Keratinocyte (primary cell): ENCODE measurements around the gene TUSC2. TPM values are rescaled to one million over a fixed set of nuclear protein-coding genes. Genes with fewer than 3 reads are reported as not detected.

Experiments
- DNase-seq: peaks from one replicate; pipeline ENCODE4 v3.0.0-alpha.2; 2011; ENCODE audit warnings: low read depth, missing footprints, low spot score
- FAIRE-seq: peaks from 2 replicates; lab custom pipeline; 2011; peaks lifted over from hg19 to GRCh38; lab: Jason Lieb, UNC
- H2AFZ ChIP-seq: 2 replicates; pipeline ENCODE4 v1.6.0; 2012; ENCODE audit warnings: low read length, control low read depth, inconsistent platforms; ENCODE audit not compliant: control insufficient read depth
- H3K27ac ChIP-seq: 2 replicates; pipeline ENCODE4 v1.5.1; 2011; ENCODE audit warnings: low read length; ENCODE audit not compliant: control insufficient read depth, insufficient read depth
- H3K27me3 ChIP-seq: 3 replicates; pipeline ENCODE4 v1.6.0; 2011; ENCODE audit warnings: low read length; ENCODE audit not compliant: control insufficient read depth, insufficient read depth; ENCODE audit errors: extremely low read depth
- H3K36me3 ChIP-seq, 2 experiments: 2 replicates in 1 of 2; 3 replicates in 1 of 2; pipeline ENCODE4 v1.5.1; 2011; ENCODE audit warnings: low read length in 2 of 2, mild to moderate bottlenecking in 1 of 2; ENCODE audit not compliant: control insufficient read depth in 2 of 2, insufficient read depth in 2 of 2; ENCODE audit errors: extremely low read depth in 1 of 2
- H3K4me1 ChIP-seq: 3 replicates; pipeline ENCODE4 v1.5.1; 2011; ENCODE audit warnings: low read length; ENCODE audit not compliant: control insufficient read depth, insufficient read depth; ENCODE audit errors: extremely low read depth
- H3K4me2 ChIP-seq: 3 replicates; pipeline ENCODE4 v1.6.0; 2011; ENCODE audit warnings: low read depth, low read length; ENCODE audit not compliant: control insufficient read depth, insufficient read depth; ENCODE audit errors: extremely low read depth
- H3K4me3 ChIP-seq, 3 experiments: fragments of 200-600 bp in 1 of 3; sonication (generic) in 1 of 3; 2 replicates in 2 of 3; 3 replicates in 1 of 3; pipeline ENCODE4 v1.5.1; 2011 to 2016; ENCODE audit warnings: low read length in 3 of 3, mild to moderate bottlenecking in 3 of 3, control low read depth in 2 of 3, inconsistent platforms in 1 of 3, low read depth in 1 of 3, mixed read lengths in 1 of 3, mixed run types in 1 of 3, moderate library complexity in 1 of 3; ENCODE audit not compliant: control insufficient read depth in 2 of 3, insufficient read depth in 2 of 3; ENCODE audit errors: extremely low read depth in 1 of 3
- H3K79me2 ChIP-seq: 2 replicates; pipeline ENCODE4 v1.6.0; 2012; ENCODE audit warnings: low read length; ENCODE audit not compliant: control insufficient read depth, insufficient read depth
- H3K9ac ChIP-seq: 3 replicates; pipeline ENCODE4 v1.6.0; 2011; ENCODE audit warnings: low read length; ENCODE audit not compliant: control insufficient read depth, insufficient read depth; ENCODE audit errors: extremely low read depth
- H3K9me1 ChIP-seq: 3 replicates; pipeline ENCODE4 v1.6.0; 2011; ENCODE audit warnings: low read length; ENCODE audit not compliant: control insufficient read depth, insufficient read depth; ENCODE audit errors: extremely low read depth
- H3K9me3 ChIP-seq: 2 replicates; pipeline ENCODE4 v1.5.1; 2012; ENCODE audit warnings: low read depth, low read length; ENCODE audit not compliant: control insufficient read depth
- H4K20me1 ChIP-seq: 3 replicates; pipeline ENCODE4 v1.6.0; 2011; ENCODE audit warnings: low read length; ENCODE audit not compliant: control insufficient read depth, insufficient read depth; ENCODE audit errors: extremely low read depth
- EZH2 ChIP-seq: IDR thresholded peaks from one replicate; pipeline ENCODE4 v1.6.1; 2012; ENCODE audit warnings: inconsistent platforms, mild to moderate bottlenecking, low read length, moderate library complexity
- dilution Hi-C: fragments of 300-500 bp; cut with MboI; formaldehyde crosslinking; loops from one replicate; pipeline ENCODE4 v1.7.0; 2020; ENCODE audit warnings: low sequenced_read_pairs; ENCODE audit not compliant: extremely low pct_ligation_motif_present
- polyA plus RNA-seq, 5 experiments: library from polyadenylated mRNA; depleted of rRNA in 3 of 5; stranded (reverse) in 3 of 5; stranded (forward) in 1 of 5; unstranded in 1 of 5; fragments of >200 nt; gene quantifications; 1 replicate in 1 of 5; 2 replicates in 3 of 5; 3 replicates in 1 of 5; pipeline versions ENCODE4 v1.2.1 to v1.2.3, GENCODE V29; 2011 to 2012; ENCODE audit warnings: missing spikeins in 2 of 5, low read depth in 1 of 5, low replicate concordance in 1 of 5
- TF ChIP-seq, protein P1 (sequence below), 3 experiments: IDR thresholded peaks in 1 of 3; conservative IDR thresholded peaks in 1 of 3; optimal IDR thresholded peaks in 1 of 3; 2 replicates in 2 of 3; 3 replicates in 1 of 3; pipeline versions ENCODE3 to v1.5.1; 2011; ENCODE audit warnings: low read length in 3 of 3, mild to moderate bottlenecking in 3 of 3, moderate library complexity in 2 of 3, control low read depth in 1 of 3, inconsistent platforms in 1 of 3; ENCODE audit not compliant: insufficient read depth in 2 of 3; ENCODE audit errors: extremely low read depth in 1 of 3

Gene TUSC2
- polyA plus RNA-seq, 1 donor (not counting 4 experiments of a cell fraction or from before 2014, with no cell fraction given), result 30.5 TPM

DNA sequence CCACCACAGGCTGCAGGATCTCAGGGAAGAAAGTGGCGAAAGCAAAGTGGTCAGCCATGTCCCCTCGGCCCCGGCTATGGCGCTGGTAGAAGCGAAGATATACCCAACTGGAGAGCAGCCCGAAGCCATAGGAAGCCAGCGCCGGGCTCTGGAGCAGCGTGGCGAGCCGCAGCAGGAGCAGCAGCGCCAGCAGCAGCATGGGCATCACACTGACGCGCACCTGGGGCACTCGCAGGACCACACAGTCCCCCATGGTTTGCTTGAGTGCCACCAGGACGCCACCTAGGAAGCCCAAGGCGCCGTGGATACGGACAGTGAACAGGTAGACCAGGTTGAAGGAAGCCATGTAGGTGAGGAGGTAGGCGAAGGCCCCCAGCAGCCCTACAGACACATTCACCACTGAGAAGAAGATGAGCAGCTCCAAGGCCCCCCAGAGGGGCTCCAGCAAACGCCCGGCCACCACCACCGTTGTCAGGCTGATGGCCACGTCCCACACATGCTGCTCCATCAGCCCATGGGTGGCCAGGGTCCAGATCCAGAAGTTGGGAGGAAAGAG lies 30.4 kb upstream of the TUSC2 start:
- Histone ChIP-seq H3K9me1 (peaks cover 2% of the 10 kb centered on the region), H3K27me3 (no peaks in the 10 kb centered on the region), H3K27ac (peak overlapping the region; percentile 85), H3K9ac (peak overlapping the region; percentile 93), H3K9me3 (no peaks in the 10 kb centered on the region), H3K79me2 (peaks cover 47% of the 10 kb centered on the region), H4K20me1 (peaks cover 6% of the 10 kb centered on the region), H3K4me1 (peaks cover 28% of the 10 kb centered on the region), H3K36me3 (peaks cover 21 to 24% of the 10 kb centered on the region in 2 experiments), H2AFZ (no peak overlapping the region), H3K4me2 (peak overlapping the region; percentile 88), H3K4me3 (peak overlapping the region; percentile 78 to 88 (median 86))
- TF ChIP-seq EZH2, result no peak
- TF ChIP-seq, protein P1, sequence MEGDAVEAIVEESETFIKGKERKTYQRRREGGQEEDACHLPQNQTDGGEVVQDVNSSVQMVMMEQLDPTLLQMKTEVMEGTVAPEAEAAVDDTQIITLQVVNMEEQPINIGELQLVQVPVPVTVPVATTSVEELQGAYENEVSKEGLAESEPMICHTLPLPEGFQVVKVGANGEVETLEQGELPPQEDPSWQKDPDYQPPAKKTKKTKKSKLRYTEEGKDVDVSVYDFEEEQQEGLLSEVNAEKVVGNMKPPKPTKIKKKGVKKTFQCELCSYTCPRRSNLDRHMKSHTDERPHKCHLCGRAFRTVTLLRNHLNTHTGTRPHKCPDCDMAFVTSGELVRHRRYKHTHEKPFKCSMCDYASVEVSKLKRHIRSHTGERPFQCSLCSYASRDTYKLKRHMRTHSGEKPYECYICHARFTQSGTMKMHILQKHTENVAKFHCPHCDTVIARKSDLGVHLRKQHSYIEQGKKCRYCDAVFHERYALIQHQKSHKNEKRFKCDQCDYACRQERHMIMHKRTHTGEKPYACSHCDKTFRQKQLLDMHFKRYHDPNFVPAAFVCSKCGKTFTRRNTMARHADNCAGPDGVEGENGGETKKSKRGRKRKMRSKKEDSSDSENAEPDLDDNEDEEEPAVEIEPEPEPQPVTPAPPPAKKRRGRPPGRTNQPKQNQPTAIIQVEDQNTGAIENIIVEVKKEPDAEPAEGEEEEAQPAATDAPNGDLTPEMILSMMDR (optimal IDR thresholded peaks at IDR 0.05 in 1 of 3, IDR thresholded peaks at IDR 0.05 in 1 of 3, conservative IDR thresholded peaks at IDR 0.05 in 1 of 3; ENCODE audit: extremely low read depth in 1 of 3, insufficient read depth in 2 of 3, low read length in 3 of 3), result no peak
- FAIRE-seq (no peak), DNase-seq (no peak)
- dilution Hi-C loops, result no loop called here

DNA sequence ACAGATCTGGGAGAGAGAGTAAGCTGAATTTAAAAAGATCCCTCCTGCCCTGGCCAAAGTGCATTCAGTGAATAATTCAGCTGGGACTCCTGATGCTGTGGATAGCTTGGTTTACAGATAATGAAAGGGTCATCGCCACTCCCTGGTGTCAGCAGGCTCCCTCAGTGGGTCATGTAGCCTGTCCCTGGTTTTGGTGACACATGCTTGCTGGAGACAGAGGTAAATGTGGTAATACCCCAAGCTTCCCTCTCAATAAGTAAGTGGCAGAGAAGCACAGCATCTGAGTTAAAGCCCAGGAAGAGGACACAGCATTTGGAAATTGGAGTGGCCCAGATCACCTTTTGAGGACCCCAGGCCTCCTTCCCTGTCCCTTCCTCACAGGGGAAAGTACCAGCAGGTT lies 29.5 kb upstream of the TUSC2 start:
- Histone ChIP-seq H3K27ac (no peak overlapping the region), H3K4me3 (peak overlapping the region; percentile 78 to 88 (median 86)), H3K27me3 (no peaks in the 10 kb centered on the region), H4K20me1 (peaks cover 6% of the 10 kb centered on the region), H3K4me2 (peak overlapping the region; percentile 88), H3K79me2 (peaks cover 48% of the 10 kb centered on the region), H3K9me1 (peaks cover 2% of the 10 kb centered on the region), H3K4me1 (peaks cover 28% of the 10 kb centered on the region), H3K36me3 (peaks cover 26 to 27% of the 10 kb centered on the region in 2 experiments), H2AFZ (no peak overlapping the region), H3K9ac (peak overlapping the region; percentile 93), H3K9me3 (no peaks in the 10 kb centered on the region)
- DNase-seq (no peak), FAIRE-seq (no peak)
- dilution Hi-C loops, result no loop called here
- TF ChIP-seq, protein P1 (optimal IDR thresholded peaks at IDR 0.05 in 1 of 3, IDR thresholded peaks at IDR 0.05 in 1 of 3, conservative IDR thresholded peaks at IDR 0.05 in 1 of 3; ENCODE audit: extremely low read depth in 1 of 3, insufficient read depth in 2 of 3, low read length in 3 of 3), result no peak
- TF ChIP-seq EZH2, result no peak
